Neural progenitor cell (in vitro differentiated cells): ENCODE data around the gene NPM1. TPM values are rescaled to one million over a fixed set of nuclear protein-coding genes. Genes with fewer than 3 reads are reported as not detected.

Source experiments
- DNase-seq: peaks from one replicate; pipeline ENCODE4 v3.0.0-alpha.2; 2016; ENCODE audit warnings: low spot score
- H2AFZ ChIP-seq: fragments of 200-600 bp; sonication (generic); replicated peaks from 2 replicates; pipeline ENCODE4 v1.6.1; 2016; ENCODE audit warnings: antibody characterized with exemption
- H3F3A ChIP-seq: fragments of 200-600 bp; sonication (generic); 2 replicates; pipeline ENCODE4 v1.6.1; 2016; ENCODE audit warnings: antibody characterized with exemption, low read depth
- H3K27ac ChIP-seq: fragments of 200-600 bp; sonication (generic); 2 replicates; pipeline ENCODE4 v1.5.1; 2016; ENCODE audit warnings: mild to moderate bottlenecking
- H3K27me3 ChIP-seq: fragments of 200-600 bp; sonication (generic); 2 replicates; pipeline ENCODE4 v1.6.1; 2016; ENCODE audit warnings: mild to moderate bottlenecking, moderate library complexity
- H3K36me3 ChIP-seq: fragments of 200-600 bp; sonication (generic); 2 replicates; pipeline ENCODE4 v1.5.1; 2016
- H3K4me1 ChIP-seq: fragments of 200-600 bp; sonication (generic); 2 replicates; pipeline ENCODE4 v1.6.1; 2016; ENCODE audit warnings: mixed run types
- H3K4me2 ChIP-seq: fragments of 200-600 bp; sonication (generic); 2 replicates; pipeline ENCODE4 v1.6.1; 2016
- H3K4me3 ChIP-seq: fragments of 200-600 bp; sonication (generic); 2 replicates; pipeline ENCODE4 v1.5.1; 2016
- H3K79me2 ChIP-seq: fragments of 200-600 bp; sonication (generic); 2 replicates; pipeline ENCODE4 v1.6.1; 2016; ENCODE audit warnings: low read depth
- H3K9ac ChIP-seq: fragments of 200-600 bp; sonication (generic); 2 replicates; pipeline ENCODE4 v1.6.1; 2016
- H3K9me3 ChIP-seq: fragments of 200-600 bp; sonication (generic); 2 replicates; pipeline ENCODE4 v1.5.1; 2016; ENCODE audit warnings: low read depth
- H4K20me1 ChIP-seq: fragments of 200-600 bp; sonication (generic); 2 replicates; pipeline ENCODE4 v1.6.1; 2016; ENCODE audit warnings: low read depth
- H3K27ac Mint-ChIP-seq: 3 replicates; pipeline ENCODE4 v1.8.0; 2021; ENCODE audit warnings: mixed read lengths
- H3K27me3 Mint-ChIP-seq: 2 replicates; pipeline ENCODE4 v1.8.0; 2022; ENCODE audit warnings: low read depth, mild to moderate bottlenecking, inconsistent platforms, moderate library complexity, mixed read lengths; ENCODE audit not compliant: insufficient read depth
- H3K36me3 Mint-ChIP-seq: 3 replicates; pipeline ENCODE4 v1.8.0; 2021; ENCODE audit warnings: mixed read lengths
- H3K4me1 Mint-ChIP-seq: 3 replicates; pipeline ENCODE4 v1.8.0; 2021; ENCODE audit warnings: mixed read lengths
- H3K4me3 Mint-ChIP-seq: 3 replicates; pipeline ENCODE4 v1.8.0; 2021; ENCODE audit warnings: mild to moderate bottlenecking, moderate library complexity, mixed read lengths
- H3K9me3 Mint-ChIP-seq: 3 replicates; pipeline ENCODE4 v1.8.0; 2020; ENCODE audit warnings: mixed read lengths
- CTCF ChIP-seq: fragments of 200-600 bp; sonication (generic); IDR thresholded peaks from 2 replicates; pipeline ENCODE4 v1.5.1; 2017; ENCODE audit warnings: antibody characterized with exemption, mild to moderate bottlenecking
- EZH2 ChIP-seq: fragments of 200-600 bp; sonication (generic); IDR thresholded peaks from 2 replicates; pipeline ENCODE4 v1.6.1; 2017; ENCODE audit warnings: antibody characterized with exemption, mild to moderate bottlenecking, moderate library complexity
- EZH2phosphoT487 ChIP-seq: fragments of 200-600 bp; sonication (generic); IDR thresholded peaks from 2 replicates; pipeline ENCODE4 v1.6.1; 2017; ENCODE audit warnings: antibody characterized with exemption
- microRNA-seq: library from miRNA; unstranded; fragments of <30 nt; microRNA quantifications from one replicate; pipeline ENCODE4, GENCODE V29; 2016
- small RNA-seq: library from RNA; depleted of rRNA; stranded (forward); fragments of <200 nt; gene quantifications from one replicate; pipeline ENCODE3, GENCODE V24; 2015
- total RNA-seq: library from RNA; depleted of rRNA; stranded (reverse); fragments of >200 nt; gene quantifications from 2 replicates; pipeline ENCODE4 v1.2.3, GENCODE V29; 2015; ENCODE audit warnings: low replicate concordance

NPM1 gene
- total RNA-seq, 1 donor from 2014 or later, result 3,685 TPM

- no peak overlapping the region for H3K4me3 ChIP-seq
- H3K27me3 Mint-ChIP-seq, result peaks cover 9% of the 10 kb centered on the region
- H3K27ac Mint-ChIP-seq, result no peak overlapping the region
- no peak overlapping the region for H3K9ac ChIP-seq
- no peaks in the 10 kb centered on the region for H3K36me3 ChIP-seq
- no peaks in the 10 kb centered on the region for H3K79me2 ChIP-seq
- no peak overlapping the region for H3K27ac ChIP-seq
- H3K4me2 ChIP-seq, result no peak overlapping the region
- H4K20me1 ChIP-seq, result no peaks in the 10 kb centered on the region
- no peaks in the 10 kb centered on the region for H3F3A ChIP-seq
- no peak overlapping the region for H2AFZ ChIP-seq
- TF ChIP-seq CTCF (no peak), EZH2 (no peak), EZH2phosphoT487 (no peak)
- H3K27me3 ChIP-seq, result no peaks in the 10 kb centered on the region
- peaks cover 3% of the 10 kb centered on the region for H3K4me1 ChIP-seq
- no peak overlapping the region for H3K4me3 Mint-ChIP-seq
- no peaks in the 10 kb centered on the region for H3K9me3 Mint-ChIP-seq
- H3K9me3 ChIP-seq, result no peaks in the 10 kb centered on the region
- H3K4me1 Mint-ChIP-seq, result peaks cover 28% of the 10 kb centered on the region
- peaks cover 7% of the 10 kb centered on the region for H3K36me3 Mint-ChIP-seq
- no peak for DNase-seq
Observed at GRCh38 chr5:171457208-171457981, 69.7 kb downstream of the NPM1 start.

- peaks cover 5% of the 10 kb centered on the region for H3K36me3 Mint-ChIP-seq
- no peaks in the 10 kb centered on the region for H3K9me3 Mint-ChIP-seq
- H3K9me3 ChIP-seq, result no peaks in the 10 kb centered on the region
- TF ChIP-seq CTCF, result no peak
- TF ChIP-seq EZH2phosphoT487, result no peak
- TF ChIP-seq EZH2, result no peak
- no peaks in the 10 kb centered on the region for H3K79me2 ChIP-seq
- H3K27ac ChIP-seq, result no peak overlapping the region
- H3K27me3 ChIP-seq, result no peaks in the 10 kb centered on the region
- H3K27me3 Mint-ChIP-seq, result peaks cover 5% of the 10 kb centered on the region
- H3K4me1 Mint-ChIP-seq, result peaks cover 7% of the 10 kb centered on the region
- H4K20me1 ChIP-seq, result no peaks in the 10 kb centered on the region
- no peak overlapping the region for H2AFZ ChIP-seq
- no peak overlapping the region for H3K4me3 ChIP-seq
- H3K9ac ChIP-seq, result no peak overlapping the region
- no peak overlapping the region for H3K4me2 ChIP-seq
- no peaks in the 10 kb centered on the region for H3K36me3 ChIP-seq
- H3K4me3 Mint-ChIP-seq, result no peak overlapping the region
- H3K4me1 ChIP-seq, result peaks cover 7% of the 10 kb centered on the region
- no peaks in the 10 kb centered on the region for H3F3A ChIP-seq
- no peak for DNase-seq
- no peak overlapping the region for H3K27ac Mint-ChIP-seq
Observed at GRCh38 chr5:171459839-171460238, 72.2 kb downstream of the NPM1 start.

Small RNA genes lying within 50 kb of the gene (microRNA-seq; reads per million reads assigned to microRNA genes)
- gene MIR3912, result not detected

Small RNA genes lying within 50 kb of the gene (small RNA-seq; reads per million reads assigned to genes)
- gene AC091980.1 (not detected), gene MIR3912 (not detected), gene RN7SL339P (not detected), gene SNORA70J (not detected)

Other genes starting within 250 kb of the NPM1 start
- not detected in 2 replicates for gene TLX3, start 78.6 kb upstream of the NPM1 start, total RNA-seq
- gene FGF18, start 31.8 kb downstream of the NPM1 start, total RNA-seq, result 0.06 and 0.22 TPM in 2 replicates